GM23338 (cell line): ENCODE results near the gene DENND6A. TPM values are rescaled to one million over a fixed set of nuclear protein-coding genes. Genes with fewer than 3 reads are reported as not detected.

Source experiments
- ATAC-seq: fragments of 200-7000 bp; cut with Tn5 transposase; 3 replicates; pipeline ENCODE4 v1.9.1; 2020
- DNase-seq: peaks from one replicate; pipeline ENCODE4 v3.0.0-alpha.2; 2015; ENCODE audit warnings: low spot score
- H2AFZ ChIP-seq: fragments of 200-600 bp; sonication (generic); 2 replicates; pipeline ENCODE4 v1.8.0; 2016; ENCODE audit warnings: antibody characterized with exemption, mild to moderate bottlenecking, moderate library complexity
- H3F3A ChIP-seq: fragments of 200-600 bp; sonication (generic); replicated peaks from 2 replicates; pipeline ENCODE4 v1.8.0; 2017; ENCODE audit warnings: antibody characterized with exemption, mixed run types, low read depth
- H3K27ac ChIP-seq: fragments of 200-600 bp; sonication (generic); 2 replicates; pipeline ENCODE4 v1.6.1; 2016; ENCODE audit warnings: low read depth
- H3K27me3 ChIP-seq: fragments of 200-600 bp; sonication (generic); 2 replicates; pipeline ENCODE4 v1.8.0; 2016; ENCODE audit warnings: mild to moderate bottlenecking, mixed run types, moderate library complexity; ENCODE audit not compliant: insufficient read depth
- H3K36me3 ChIP-seq: fragments of 200-600 bp; sonication (generic); 2 replicates; pipeline ENCODE4 v1.8.0; 2016; ENCODE audit warnings: mild to moderate bottlenecking; ENCODE audit not compliant: insufficient read depth
- H3K4me1 ChIP-seq: fragments of 200-600 bp; sonication (generic); 2 replicates; pipeline ENCODE4 v1.8.0; 2016; ENCODE audit warnings: mild to moderate bottlenecking, moderate library complexity; ENCODE audit not compliant: insufficient read depth
- H3K4me2 ChIP-seq: fragments of 200-600 bp; sonication (generic); 2 replicates; pipeline ENCODE4 v1.7.1; 2017; ENCODE audit warnings: mixed run types
- H3K4me3 ChIP-seq: fragments of 200-600 bp; sonication (generic); 2 replicates; pipeline ENCODE4 v1.6.1; 2016; ENCODE audit warnings: mixed run types
- H3K79me2 ChIP-seq: fragments of 200-600 bp; sonication (generic); replicated peaks from 2 replicates; pipeline ENCODE4 v1.8.0; 2017; ENCODE audit warnings: mild to moderate bottlenecking; ENCODE audit not compliant: insufficient read depth
- H3K9me2 ChIP-seq: fragments of 200-600 bp; sonication (generic); 2 replicates; pipeline ENCODE4 v1.8.0; 2017; ENCODE audit not compliant: insufficient read depth
- H4K20me1 ChIP-seq: fragments of 200-600 bp; sonication (generic); replicated peaks from 2 replicates; pipeline ENCODE4 v1.8.0; 2017; ENCODE audit warnings: mild to moderate bottlenecking; ENCODE audit not compliant: insufficient read depth
- H3K27ac Mint-ChIP-seq: 2 replicates; pipeline ENCODE4 v1.8.0; 2020; ENCODE audit warnings: inconsistent platforms, mild to moderate bottlenecking, moderate library complexity, mixed read lengths
- H3K27me3 Mint-ChIP-seq: 3 replicates; pipeline ENCODE4 v1.8.0; 2022; ENCODE audit warnings: low read depth, mild to moderate bottlenecking, moderate library complexity, mixed read lengths, inconsistent platforms; ENCODE audit not compliant: insufficient read depth, poor library complexity
- H3K36me3 Mint-ChIP-seq: 3 replicates; pipeline ENCODE4 v1.8.0; 2021; ENCODE audit warnings: low read depth, mild to moderate bottlenecking, inconsistent platforms, moderate library complexity, mixed read lengths
- H3K4me1 Mint-ChIP-seq: 3 replicates; pipeline ENCODE4 v1.8.0; 2020; ENCODE audit warnings: mild to moderate bottlenecking, inconsistent platforms, mixed read lengths
- H3K4me3 Mint-ChIP-seq: 3 replicates; pipeline ENCODE4 v1.8.0; 2021; ENCODE audit warnings: moderate library complexity, mild to moderate bottlenecking, inconsistent platforms, mixed read lengths
- H3K9me3 Mint-ChIP-seq: 3 replicates; pipeline ENCODE4 v1.8.0; 2020; ENCODE audit warnings: moderate library complexity, mild to moderate bottlenecking, inconsistent platforms, mixed read lengths
- CREB1 ChIP-seq: fragments of 250-450 bp; sonication (Bioruptor Pico); IDR thresholded peaks from 2 replicates; pipeline ENCODE4 v1.5.0; 2020; ENCODE audit warnings: low read depth, mild to moderate bottlenecking, moderate library complexity
- EZH2 ChIP-seq: fragments of 200-600 bp; sonication (generic); IDR thresholded peaks from one replicate; pipeline ENCODE4 v1.8.0; 2017; ENCODE audit warnings: antibody characterized with exemption, mild to moderate bottlenecking, low read depth; ENCODE audit not compliant: unreplicated experiment
- EZH2phosphoT487 ChIP-seq: fragments of 200-600 bp; sonication (generic); IDR thresholded peaks from one replicate; pipeline ENCODE4 v1.8.1; 2018; ENCODE audit warnings: antibody characterized with exemption; ENCODE audit not compliant: unreplicated experiment
- JUNB ChIP-seq: IDR thresholded peaks from one replicate; pipeline ENCODE4 v1.6.1; 2016; ENCODE audit warnings: antibody characterized with exemption; ENCODE audit not compliant: unreplicated experiment
- NANOG ChIP-seq: IDR thresholded peaks from 2 replicates; pipeline ENCODE4 v1.6.1; 2016; ENCODE audit warnings: antibody characterized with exemption, borderline replicate concordance
- STAT1 ChIP-seq: IDR thresholded peaks from one replicate; pipeline ENCODE4 v1.6.1; 2016; ENCODE audit warnings: antibody characterized with exemption; ENCODE audit not compliant: unreplicated experiment
- ZNF331 ChIP-seq: fragments of 250-450 bp; sonication (Bioruptor Pico); IDR thresholded peaks from 2 replicates; pipeline ENCODE4 v1.5.0; 2020; ENCODE audit warnings: low read depth, mild to moderate bottlenecking, moderate library complexity
- polyA plus RNA-seq: library from polyadenylated mRNA; unstranded; fragments of >200 nt; fragmentation: Nextera tagmentation; extraction: Ambion mirVana; gene quantifications from 2 replicates; pipeline ENCODE4 v1.2.1, GENCODE V29; 2016
- total RNA-seq: library from RNA; depleted of rRNA; stranded (reverse); fragments of >200 nt; shearing (Covaris generic); gene quantifications from 2 replicates; pipeline ENCODE4 v1.2.3, GENCODE V29; 2014
- TF ChIP-seq, protein P1 (sequence below): fragments of 250-450 bp; sonication (Bioruptor Pico); IDR thresholded peaks from 2 replicates; pipeline ENCODE4 v1.5.0; 2020; ENCODE audit warnings: mild to moderate bottlenecking, moderate library complexity
- TF ChIP-seq, protein P2 (sequence below): IDR thresholded peaks from one replicate; pipeline ENCODE4 v1.6.1; 2018; ENCODE audit warnings: antibody characterized with exemption; ENCODE audit not compliant: unreplicated experiment
- TF ChIP-seq, protein P3 (sequence below): IDR thresholded peaks from 2 replicates; pipeline ENCODE4 v1.6.1; 2016; ENCODE audit warnings: antibody characterized with exemption

The DENND6A gene
- total and polyA plus RNA-seq, 2 experiments from 2014 or later, result 7.5 to 17.5 TPM

DNA sequence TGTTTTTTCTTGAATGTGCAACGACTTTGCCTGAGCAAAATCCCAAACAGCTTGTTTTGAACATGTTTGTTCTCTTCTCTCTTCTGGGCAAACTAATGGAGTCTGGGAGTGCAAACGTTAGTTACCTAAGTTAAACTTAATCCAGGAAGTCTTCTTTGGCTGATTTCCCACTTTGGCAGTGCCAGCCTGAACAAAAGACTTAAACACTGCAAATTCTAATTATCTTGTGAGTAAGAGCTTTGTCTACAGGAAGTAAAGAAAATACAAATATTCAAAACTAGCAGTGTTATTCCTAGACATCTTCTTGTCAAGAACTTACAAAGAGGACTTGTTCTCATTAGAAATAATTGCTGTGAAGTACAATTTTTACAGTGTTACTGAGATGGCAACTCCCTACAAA is 16.7 kb upstream of the DENND6A start:
- Histone ChIP-seq H2AFZ (peak overlapping the region; percentile 54; the same call in 1 of the 2 replicates), H3K27me3 (no peaks in the 10 kb centered on the region), H3K27ac (no peak overlapping the region), H3K4me1 (no peaks in the 10 kb centered on the region; the same call in 1 of the 2 replicates), H3F3A (no peaks in the 10 kb centered on the region), H4K20me1 (no peaks in the 10 kb centered on the region), H3K9me2 (no peaks in the 10 kb centered on the region), H3K4me3 (no peak overlapping the region), H3K79me2 (no peaks in the 10 kb centered on the region), H3K36me3 (no peaks in the 10 kb centered on the region), H3K4me2 (no peak overlapping the region)
- Mint-ChIP-seq H3K4me1 (no peaks in the 10 kb centered on the region), H3K9me3 (peaks cover 11% of the 10 kb centered on the region), H3K4me3 (no peak overlapping the region), H3K27ac (no peak overlapping the region; the same call in 1 of the 2 replicates), H3K27me3 (no peaks in the 10 kb centered on the region), H3K36me3 (peaks cover 7% of the 10 kb centered on the region; the same call in 1 of the 3 replicates)
- TF ChIP-seq NANOG (no peak), STAT1 (no peak)
- TF ChIP-seq, protein P1, sequence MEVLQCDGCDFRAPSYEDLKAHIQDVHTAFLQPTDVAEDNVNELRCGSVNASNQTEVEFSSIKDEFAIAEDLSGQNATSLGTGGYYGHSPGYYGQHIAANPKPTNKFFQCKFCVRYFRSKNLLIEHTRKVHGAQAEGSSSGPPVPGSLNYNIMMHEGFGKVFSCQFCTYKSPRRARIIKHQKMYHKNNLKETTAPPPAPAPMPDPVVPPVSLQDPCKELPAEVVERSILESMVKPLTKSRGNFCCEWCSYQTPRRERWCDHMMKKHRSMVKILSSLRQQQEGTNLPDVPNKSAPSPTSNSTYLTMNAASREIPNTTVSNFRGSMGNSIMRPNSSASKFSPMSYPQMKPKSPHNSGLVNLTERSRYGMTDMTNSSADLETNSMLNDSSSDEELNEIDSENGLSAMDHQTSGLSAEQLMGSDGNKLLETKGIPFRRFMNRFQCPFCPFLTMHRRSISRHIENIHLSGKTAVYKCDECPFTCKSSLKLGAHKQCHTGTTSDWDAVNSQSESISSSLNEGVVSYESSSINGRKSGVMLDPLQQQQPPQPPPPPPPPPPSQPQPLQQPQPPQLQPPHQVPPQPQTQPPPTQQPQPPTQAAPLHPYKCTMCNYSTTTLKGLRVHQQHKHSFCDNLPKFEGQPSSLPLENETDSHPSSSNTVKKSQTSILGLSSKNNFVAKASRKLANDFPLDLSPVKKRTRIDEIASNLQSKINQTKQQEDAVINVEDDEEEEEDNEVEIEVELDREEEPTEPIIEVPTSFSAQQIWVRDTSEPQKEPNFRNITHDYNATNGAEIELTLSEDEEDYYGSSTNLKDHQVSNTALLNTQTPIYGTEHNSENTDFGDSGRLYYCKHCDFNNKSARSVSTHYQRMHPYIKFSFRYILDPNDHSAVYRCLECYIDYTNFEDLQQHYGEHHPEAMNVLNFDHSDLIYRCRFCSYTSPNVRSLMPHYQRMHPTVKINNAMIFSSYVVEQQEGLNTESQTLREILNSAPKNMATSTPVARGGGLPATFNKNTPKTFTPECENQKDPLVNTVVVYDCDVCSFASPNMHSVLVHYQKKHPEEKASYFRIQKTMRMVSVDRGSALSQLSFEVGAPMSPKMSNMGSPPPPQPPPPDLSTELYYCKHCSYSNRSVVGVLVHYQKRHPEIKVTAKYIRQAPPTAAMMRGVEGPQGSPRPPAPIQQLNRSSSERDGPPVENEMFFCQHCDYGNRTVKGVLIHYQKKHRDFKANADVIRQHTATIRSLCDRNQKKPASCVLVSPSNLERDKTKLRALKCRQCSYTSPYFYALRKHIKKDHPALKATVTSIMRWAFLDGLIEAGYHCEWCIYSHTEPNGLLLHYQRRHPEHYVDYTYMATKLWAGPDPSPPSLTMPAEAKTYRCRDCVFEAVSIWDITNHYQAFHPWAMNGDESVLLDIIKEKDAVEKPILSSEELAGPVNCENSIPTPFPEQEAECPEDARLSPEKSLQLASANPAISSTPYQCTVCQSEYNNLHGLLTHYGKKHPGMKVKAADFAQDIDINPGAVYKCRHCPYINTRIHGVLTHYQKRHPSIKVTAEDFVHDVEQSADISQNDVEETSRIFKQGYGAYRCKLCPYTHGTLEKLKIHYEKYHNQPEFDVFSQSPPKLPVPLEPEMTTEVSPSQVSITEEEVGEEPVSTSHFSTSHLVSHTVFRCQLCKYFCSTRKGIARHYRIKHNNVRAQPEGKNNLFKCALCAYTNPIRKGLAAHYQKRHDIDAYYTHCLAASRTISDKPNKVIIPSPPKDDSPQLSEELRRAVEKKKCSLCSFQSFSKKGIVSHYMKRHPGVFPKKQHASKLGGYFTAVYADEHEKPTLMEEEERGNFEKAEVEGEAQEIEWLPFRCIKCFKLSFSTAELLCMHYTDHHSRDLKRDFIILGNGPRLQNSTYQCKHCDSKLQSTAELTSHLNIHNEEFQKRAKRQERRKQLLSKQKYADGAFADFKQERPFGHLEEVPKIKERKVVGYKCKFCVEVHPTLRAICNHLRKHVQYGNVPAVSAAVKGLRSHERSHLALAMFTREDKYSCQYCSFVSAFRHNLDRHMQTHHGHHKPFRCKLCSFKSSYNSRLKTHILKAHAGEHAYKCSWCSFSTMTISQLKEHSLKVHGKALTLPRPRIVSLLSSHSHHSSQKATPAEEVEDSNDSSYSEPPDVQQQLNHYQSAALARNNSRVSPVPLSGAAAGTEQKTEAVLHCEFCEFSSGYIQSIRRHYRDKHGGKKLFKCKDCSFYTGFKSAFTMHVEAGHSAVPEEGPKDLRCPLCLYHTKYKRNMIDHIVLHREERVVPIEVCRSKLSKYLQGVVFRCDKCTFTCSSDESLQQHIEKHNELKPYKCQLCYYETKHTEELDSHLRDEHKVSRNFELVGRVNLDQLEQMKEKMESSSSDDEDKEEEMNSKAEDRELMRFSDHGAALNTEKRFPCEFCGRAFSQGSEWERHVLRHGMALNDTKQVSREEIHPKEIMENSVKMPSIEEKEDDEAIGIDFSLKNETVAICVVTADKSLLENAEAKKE (CRISPR knock-in tag), result no peak
- no peak for DNase-seq
- no peak for ATAC-seq

DNA sequence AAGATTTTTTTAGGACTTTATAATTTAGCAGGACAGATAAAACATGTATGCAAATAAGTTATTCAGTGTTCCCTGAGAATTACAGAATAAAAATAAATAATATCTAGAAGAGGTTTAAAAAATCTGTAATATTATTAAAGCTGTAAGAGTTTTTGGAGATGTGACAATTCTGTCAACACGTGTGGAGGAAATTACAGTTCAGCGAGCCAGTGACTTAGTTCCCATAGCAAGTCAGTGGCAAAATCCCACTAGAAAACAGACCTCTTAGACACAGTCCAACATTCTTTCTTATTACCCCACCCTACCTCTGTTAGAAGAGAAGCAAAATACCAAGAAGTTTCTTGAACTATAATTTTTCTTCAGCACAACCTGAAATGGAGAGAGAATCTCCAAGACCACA is 16.2 kb upstream of the DENND6A start:
- ATAC-seq (no peak), DNase-seq (no peak)
- Mint-ChIP-seq H3K4me3 (no peak overlapping the region), H3K36me3 (peaks cover 7% of the 10 kb centered on the region; the same call in 1 of the 3 replicates), H3K27me3 (no peaks in the 10 kb centered on the region), H3K27ac (no peak overlapping the region), H3K4me1 (no peaks in the 10 kb centered on the region), H3K9me3 (peaks cover 11% of the 10 kb centered on the region)
- no peak overlapping the region for H3K4me3 ChIP-seq
- no peaks in the 10 kb centered on the region for H3F3A ChIP-seq
- no peaks in the 10 kb centered on the region for H4K20me1 ChIP-seq
- no peaks in the 10 kb centered on the region for H3K79me2 ChIP-seq
- no peaks in the 10 kb centered on the region for H3K27me3 ChIP-seq
- no peaks in the 10 kb centered on the region for H3K9me2 ChIP-seq
- H3K36me3 ChIP-seq, result no peaks in the 10 kb centered on the region
- H3K4me1 ChIP-seq, result no peaks in the 10 kb centered on the region; the same call in 1 of the 2 replicates
- H2AFZ ChIP-seq, result peak overlapping the region; percentile 73; the same call in 1 of the 2 replicates
- no peak overlapping the region for H3K27ac ChIP-seq
- H3K4me2 ChIP-seq, result no peak overlapping the region
- TF ChIP-seq, protein P2, sequence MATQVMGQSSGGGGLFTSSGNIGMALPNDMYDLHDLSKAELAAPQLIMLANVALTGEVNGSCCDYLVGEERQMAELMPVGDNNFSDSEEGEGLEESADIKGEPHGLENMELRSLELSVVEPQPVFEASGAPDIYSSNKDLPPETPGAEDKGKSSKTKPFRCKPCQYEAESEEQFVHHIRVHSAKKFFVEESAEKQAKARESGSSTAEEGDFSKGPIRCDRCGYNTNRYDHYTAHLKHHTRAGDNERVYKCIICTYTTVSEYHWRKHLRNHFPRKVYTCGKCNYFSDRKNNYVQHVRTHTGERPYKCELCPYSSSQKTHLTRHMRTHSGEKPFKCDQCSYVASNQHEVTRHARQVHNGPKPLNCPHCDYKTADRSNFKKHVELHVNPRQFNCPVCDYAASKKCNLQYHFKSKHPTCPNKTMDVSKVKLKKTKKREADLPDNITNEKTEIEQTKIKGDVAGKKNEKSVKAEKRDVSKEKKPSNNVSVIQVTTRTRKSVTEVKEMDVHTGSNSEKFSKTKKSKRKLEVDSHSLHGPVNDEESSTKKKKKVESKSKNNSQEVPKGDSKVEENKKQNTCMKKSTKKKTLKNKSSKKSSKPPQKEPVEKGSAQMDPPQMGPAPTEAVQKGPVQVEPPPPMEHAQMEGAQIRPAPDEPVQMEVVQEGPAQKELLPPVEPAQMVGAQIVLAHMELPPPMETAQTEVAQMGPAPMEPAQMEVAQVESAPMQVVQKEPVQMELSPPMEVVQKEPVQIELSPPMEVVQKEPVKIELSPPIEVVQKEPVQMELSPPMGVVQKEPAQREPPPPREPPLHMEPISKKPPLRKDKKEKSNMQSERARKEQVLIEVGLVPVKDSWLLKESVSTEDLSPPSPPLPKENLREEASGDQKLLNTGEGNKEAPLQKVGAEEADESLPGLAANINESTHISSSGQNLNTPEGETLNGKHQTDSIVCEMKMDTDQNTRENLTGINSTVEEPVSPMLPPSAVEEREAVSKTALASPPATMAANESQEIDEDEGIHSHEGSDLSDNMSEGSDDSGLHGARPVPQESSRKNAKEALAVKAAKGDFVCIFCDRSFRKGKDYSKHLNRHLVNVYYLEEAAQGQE, result no peak
- TF ChIP-seq ZNF331 (CRISPR knock-in tag) (no peak), EZH2 (no peak), NANOG (no peak), EZH2phosphoT487 (no peak), CREB1 (CRISPR knock-in tag) (no peak), JUNB (no peak)
- TF ChIP-seq, protein P3, sequence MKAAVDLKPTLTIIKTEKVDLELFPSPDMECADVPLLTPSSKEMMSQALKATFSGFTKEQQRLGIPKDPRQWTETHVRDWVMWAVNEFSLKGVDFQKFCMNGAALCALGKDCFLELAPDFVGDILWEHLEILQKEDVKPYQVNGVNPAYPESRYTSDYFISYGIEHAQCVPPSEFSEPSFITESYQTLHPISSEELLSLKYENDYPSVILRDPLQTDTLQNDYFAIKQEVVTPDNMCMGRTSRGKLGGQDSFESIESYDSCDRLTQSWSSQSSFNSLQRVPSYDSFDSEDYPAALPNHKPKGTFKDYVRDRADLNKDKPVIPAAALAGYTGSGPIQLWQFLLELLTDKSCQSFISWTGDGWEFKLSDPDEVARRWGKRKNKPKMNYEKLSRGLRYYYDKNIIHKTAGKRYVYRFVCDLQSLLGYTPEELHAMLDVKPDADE, result no peak
